Hematopoietic multipotent progenitor cell treated with erythropoietin and hydrocortisone succinate and interleukin-3 and kit ligand, for 15 days (in vitro differentiated cells): ENCODE measurements around the gene SCN8A.
"Not testable (repeated sequence)": the region's sequence is repeated elsewhere in the genome, so short reads cannot be mapped to it uniquely, and the experiment has no call there.

Source experiments
- DNase-seq: peaks from one replicate; pipeline ENCODE4 v3.0.0-alpha.2; 2015; ENCODE audit warnings: low spot score

SCN8A gene

DNA sequence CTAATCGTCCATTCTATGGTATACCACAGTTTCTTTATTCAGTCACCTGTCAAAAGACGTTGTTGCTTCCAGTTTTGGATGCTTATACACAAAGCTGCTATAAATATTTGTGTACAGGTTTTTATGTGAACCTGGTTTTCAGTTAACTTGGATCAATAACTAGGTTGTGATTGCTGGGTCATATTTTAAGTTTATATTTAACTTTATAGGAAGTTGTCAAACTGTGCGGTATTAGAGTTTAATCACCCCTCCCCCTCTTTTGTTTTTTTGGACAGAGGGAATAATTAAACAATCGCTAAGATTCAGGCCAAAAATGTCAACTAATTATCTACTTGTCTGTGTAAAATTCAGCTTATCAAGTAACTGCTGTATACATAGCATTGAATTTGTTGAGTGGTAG, 34.3 kb downstream of the SCN8A start:
- DNase-seq = no peak

DNA sequence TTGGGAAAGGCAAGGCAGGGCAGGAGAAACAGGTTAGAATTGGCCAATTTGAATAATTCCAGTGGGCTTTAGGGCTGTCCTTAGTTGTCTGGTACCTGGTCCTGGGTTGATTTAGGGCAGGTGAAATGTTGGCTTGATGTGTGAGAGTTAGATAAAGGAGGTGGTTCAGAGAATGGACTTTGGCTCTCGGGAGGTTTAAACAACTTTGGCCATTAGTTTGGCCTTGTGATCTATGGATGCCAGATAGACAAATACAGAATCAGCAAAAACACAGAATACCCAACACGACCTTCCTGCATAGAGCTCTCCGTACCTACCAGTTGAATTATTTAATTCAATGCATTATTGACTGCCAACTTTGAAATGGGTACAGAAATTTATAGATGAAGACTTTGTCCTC, 35.1 kb downstream of the SCN8A start:
- DNase-seq = no peak

DNA sequence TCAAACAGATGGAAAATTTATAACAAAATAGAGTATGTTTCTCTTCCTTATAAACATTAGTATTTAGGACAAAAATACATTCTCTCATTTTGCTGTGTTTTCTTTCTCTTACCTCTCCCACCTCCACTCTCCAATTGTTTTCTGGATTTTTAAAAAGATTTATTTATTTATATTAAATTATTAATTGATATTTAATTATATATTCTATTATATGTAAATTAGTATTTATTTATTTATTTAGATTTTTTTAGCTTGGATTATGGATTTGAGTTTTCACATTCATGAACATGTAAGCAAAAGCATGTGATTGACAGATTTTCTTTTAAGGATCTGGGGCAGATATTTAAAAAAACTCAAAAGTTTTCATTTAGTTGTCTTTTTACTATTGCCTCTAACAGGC, 35.6 kb downstream of the SCN8A start:
- DNase-seq = no peak

DNA sequence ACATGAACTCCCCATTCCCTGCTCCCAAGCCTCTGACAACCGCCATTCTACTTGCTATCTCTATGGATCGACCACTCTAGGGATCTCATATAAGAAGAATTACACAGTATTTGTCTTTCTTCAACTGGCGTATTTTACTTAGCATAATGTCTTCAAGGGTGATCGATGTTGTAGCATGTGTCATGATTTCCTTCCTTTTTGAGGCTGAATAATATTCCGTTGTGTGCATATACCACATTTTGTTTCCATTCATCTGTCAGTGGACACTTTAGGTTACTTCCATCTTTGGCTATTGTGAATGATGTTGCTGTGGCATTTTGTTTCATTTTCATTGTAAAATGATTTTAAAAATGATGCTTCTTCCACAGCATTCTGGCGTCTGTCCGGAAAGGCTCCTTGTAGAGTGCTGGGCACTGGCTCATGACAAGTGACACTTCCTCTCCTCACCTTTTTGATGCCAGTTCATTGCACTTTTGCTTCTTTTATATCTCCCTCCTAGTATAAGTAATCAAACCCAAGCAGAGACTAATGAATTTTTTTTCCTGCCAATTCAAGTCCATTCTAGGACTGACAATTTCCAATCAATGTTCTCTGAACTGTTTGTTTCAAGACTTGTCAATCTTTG, 39.3 kb downstream of the SCN8A start:
- no peak for DNase-seq

DNA sequence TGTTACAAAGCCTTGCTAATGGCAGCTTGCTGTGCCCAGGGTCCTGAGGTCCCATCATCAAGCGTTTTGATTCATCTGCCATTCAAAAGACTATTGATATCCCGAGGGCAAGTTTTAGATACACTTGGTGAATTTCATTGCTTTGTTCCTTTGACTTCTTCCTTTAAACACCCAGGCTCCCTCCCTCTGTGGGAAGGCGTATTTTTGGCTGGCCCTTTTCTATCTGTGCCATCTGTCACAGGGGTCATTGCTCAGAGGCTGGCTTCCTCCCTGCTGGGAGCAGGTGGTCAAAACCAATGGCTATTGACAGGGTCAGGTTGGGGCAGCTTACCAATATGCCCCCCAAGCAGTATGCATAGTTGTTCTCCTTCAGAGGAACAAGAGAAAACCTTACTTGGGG, 40.0 kb downstream of the SCN8A start:
- no peak for DNase-seq

DNA sequence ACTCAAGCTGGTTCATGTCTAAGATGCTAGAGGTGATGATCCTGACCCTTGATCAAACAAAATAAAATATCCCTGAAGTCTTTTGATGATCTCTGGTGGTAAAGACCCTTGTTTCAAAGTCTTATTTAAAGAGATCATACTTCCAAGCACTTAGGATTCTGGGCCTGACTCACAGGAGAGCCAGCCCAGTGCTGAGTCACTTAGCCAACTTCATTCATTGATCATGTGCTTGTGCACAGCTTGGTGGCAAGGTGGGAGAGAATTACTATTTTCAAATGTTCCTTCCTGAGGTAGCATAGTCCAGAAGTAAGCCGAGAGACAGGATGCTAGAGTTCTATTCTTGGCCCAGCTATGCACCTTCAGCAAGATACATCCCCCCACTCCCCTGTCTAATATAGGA, 40.6 kb downstream of the SCN8A start:
- DNase-seq = no peak

DNA sequence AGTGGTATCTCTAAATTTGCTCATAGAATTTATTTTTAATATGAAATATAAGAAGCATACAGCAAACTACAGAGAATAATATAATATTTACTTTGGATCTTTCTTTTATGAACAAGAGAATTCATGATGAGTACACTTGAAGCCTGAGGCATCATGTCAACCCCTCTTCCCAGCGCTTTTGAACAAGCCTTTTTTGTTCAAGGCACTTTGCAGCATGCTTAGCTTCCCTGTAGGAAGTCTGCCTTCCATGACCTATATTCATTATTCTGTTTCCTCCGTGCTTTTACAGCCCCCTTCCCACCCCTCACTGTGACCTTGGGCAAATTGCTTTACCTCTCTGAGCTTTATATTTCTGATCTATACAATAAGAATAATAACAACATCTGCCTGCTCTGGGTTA, 41.6 kb downstream of the SCN8A start:
- no peak for DNase-seq

DNA sequence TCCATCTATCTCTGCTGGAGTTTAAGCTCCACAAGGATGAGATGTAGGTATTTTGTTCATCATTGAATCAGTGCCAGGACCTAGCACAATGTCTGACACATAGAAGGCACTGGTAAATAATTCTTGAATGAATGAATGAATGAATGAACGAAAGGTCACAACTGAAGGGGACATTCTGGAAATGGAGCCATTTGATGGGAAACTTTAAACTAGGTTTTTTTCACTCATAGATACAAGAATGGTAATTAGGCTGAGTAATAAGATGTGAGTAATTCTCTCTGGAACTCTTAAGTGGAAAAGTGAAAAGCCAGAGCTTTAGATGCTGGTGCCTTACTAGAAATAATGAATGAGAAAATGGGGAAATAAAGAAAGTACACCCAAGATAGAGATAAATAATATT, 44.3 kb downstream of the SCN8A start:
- DNase-seq = no peak

DNA sequence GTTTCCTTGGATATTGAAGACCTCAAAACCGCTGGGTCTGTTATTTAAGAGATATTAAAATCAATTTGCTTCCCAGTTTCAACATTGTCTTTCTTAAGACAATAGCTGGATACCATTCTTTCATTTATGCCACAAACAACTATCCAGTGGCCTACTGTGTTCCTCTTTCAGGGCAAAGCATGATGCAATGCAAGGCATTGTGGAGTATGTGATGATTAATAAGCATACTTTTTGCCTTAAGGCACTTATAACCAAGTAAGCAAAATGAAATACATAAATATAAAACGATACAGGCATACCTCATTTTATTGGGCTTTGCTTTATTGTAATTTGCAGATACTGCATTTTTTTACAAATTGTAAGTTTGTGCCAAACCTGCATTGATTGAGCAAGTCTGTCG, 45.5 kb downstream of the SCN8A start:
- DNase-seq = no peak

DNA sequence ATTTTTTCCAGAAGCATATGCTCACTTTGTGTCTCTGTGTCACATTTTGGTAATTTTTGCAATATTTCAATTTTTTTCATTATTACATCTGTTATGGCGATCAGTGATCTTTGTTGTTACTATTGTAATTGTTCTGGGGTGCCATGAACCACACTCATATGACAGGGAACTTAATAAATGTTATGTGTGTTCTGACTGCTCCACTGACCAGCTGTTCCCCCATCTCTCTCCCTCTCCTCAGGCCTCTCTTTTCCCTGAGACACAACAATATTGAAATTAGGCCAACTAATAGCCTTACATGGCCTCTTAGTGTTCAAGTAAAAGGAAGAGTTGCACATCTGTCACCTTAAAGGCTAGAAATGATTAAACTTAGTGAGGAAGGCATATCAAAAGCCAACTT, 46.0 kb downstream of the SCN8A start:
- no peak for DNase-seq

DNA sequence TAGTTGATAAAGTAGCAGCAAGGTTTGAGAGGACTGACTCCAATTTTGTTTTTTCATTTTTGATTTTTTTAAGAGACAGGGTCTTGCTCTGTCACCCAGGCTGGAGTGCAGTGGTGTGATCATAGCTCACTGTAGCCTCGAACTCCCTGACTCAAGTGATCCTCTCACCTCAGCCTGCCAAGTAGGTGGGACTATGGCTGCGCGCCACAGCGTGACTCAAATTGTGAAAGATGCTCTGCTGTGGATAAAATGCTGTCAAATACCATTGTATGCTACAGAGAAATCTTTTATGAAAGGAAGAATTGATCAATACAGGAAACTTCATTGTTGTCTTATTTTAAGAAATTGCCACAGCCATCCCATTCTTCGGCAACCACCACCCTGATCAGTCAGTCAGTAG, 48.3 kb downstream of the SCN8A start:
- DNase-seq = no peak

DNA sequence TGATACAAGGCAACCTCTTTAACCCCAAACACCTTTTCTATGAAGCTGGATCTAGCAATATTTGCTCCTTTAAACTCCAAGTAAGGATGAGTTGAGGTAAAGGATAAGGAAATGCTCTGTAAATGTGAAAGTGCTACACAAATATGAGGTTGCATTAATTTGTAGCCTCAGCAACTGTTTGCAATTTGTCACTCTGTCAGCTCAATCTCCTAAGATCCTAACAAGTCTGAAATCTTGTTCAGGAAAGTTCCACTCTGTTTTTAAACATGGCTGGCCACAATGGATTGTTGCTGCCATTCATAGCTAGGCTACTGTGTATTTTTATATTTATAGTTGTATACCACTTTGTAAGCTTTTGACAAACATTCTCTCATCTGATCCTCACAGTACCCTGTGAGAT, 51.3 kb downstream of the SCN8A start:
- no peak for DNase-seq

DNA sequence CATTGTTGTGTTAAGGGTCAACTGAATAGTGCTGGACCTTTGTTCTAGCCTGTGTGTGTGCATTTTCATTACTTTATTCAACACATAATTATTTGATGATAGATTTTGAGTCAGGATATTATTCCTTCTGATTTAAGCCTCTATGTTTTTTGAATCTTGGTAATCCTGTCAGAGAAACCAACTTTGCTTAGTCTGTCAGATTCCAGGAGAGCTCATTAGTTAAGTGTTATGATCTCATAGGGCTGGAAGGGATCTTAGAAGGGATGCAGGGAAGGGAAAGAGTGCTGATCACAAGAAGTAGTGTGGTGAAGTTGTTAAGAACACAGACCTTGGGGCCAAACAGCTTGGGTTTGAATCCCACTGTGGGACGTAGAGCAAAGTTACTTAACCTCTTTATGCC, 52.9 kb downstream of the SCN8A start:
- DNase-seq = no peak

DNA sequence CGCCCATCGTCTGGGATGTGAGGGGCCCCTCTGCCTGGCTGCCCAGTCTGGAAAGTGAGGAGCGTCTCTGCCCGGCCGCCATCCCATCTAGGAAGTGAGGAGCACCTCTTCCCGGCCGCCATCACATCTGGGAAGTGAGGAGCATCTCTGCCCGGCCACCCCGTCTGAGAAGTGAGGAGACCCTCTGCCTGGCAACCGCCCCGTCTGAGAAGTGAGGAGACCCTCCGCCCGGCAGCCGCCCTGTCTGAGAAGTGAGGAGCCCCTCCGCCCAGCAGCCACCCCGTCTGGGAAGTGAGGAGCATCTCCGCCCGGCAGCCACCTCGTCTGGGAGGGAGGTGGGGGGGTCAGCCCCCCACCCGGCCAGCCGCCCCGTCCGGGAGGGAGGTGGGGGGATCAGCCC, 53.7 kb downstream of the SCN8A start:
- DNase-seq = not testable (repeated sequence)

DNA sequence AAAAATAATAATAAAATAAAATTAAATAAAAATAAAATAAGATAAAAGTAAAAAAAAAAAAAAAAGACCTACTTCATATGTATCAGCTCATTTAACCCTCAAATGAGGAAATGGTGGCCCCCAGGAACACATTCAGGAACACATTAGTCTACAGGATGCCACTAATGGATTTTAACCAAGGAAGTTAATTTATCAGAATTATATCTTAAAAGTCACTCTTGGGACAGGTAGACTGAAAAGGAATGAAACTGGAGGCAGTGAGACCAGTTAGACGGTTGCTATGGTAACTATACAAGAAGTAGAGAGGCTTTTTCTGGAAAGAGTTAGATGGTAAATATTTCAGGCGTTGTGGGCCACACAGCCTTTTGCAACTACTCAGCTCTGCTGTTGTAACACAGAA, 54.9 kb downstream of the SCN8A start:
- no peak for DNase-seq

DNA sequence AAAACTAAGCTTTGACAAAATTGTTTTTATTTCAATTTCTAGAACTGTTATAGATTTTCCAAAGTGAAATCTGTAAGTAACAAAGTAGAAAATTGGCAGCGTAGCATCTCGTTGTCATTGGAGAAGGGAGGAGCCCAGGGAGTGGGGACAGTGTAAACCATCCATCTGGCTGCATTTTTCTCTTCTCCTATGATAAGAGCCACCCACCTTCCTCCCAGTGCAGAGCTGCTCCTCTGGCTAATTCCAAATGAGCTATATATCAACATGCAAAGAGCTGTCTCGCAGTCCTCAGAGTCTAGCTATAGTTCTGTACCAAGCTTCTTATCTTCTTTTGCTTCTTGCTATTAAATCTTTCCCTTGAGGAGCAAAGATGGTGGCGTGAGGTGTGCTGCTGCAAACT, 56.6 kb downstream of the SCN8A start:
- DNase-seq = no peak

DNA sequence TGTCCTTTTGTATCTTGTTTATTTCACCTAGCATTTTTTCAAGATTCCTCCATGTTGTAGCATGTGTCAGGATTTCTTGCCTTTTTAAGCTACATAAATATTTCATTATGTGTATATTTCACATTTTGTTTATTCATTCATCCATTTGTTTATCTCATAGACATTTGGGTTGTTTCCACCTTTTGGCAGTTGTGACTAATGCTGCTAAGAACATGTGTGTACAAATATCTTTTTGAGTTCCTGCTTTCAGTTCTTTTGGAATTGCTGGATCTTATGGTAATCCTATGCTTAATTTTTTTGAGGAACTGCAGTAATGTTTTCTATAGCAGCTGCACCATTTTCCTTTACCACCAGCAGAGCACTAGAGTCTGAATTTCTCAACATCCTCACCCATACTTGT, 62.4 kb downstream of the SCN8A start:
- no peak for DNase-seq

DNA sequence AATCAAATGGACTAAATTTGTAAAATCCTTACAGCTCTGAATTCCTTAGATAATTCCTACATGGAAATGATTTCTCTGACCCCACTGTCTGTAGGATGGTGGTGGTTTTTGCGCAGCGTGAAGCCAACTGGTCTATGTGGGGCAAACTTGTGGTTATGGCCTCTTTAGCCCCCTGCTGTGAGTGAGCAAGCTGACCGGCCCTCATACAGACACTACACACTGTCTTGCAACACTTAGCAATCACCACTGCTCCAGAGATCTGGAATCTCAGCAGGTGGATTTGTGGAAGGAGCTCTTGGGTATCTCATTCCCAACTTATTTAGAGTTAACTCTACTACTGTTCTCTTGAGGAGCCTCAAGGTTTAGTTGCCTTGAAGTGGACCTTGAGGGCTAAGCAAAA, 70.2 kb downstream of the SCN8A start:
- no peak for DNase-seq

DNA sequence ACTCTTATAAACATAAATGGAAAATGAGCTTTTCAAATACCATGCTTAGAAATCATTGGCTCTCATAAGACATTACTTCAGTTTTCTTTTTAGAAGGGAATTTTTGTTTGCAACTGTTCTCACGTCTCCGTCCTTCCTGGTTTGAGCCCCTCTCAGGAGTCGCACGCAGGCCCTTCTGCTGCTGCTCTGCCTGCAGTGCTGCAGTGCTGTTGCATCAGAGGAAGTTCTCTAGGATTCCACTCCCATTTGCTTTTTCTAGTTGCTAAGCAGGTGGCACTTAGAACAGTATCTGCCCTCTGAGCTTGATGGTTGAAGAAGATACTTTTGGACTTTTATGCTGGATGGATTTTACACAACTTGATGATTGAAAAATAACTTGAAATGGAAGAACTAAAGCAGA, 70.8 kb downstream of the SCN8A start:
- DNase-seq = no peak

DNA sequence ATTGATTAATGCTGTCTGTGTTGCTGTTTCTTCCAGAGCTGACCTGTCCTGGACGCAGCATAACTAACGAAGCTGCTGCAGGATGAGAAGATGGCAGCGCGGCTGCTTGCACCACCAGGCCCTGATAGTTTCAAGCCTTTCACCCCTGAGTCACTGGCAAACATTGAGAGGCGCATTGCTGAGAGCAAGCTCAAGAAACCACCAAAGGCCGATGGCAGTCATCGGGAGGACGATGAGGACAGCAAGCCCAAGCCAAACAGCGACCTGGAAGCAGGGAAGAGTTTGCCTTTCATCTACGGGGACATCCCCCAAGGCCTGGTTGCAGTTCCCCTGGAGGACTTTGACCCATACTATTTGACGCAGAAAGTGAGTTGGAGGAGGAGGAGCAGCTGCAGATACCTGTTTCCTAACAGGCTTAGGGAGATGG, 71.7 kb downstream of the SCN8A start:
- no peak for DNase-seq

DNA sequence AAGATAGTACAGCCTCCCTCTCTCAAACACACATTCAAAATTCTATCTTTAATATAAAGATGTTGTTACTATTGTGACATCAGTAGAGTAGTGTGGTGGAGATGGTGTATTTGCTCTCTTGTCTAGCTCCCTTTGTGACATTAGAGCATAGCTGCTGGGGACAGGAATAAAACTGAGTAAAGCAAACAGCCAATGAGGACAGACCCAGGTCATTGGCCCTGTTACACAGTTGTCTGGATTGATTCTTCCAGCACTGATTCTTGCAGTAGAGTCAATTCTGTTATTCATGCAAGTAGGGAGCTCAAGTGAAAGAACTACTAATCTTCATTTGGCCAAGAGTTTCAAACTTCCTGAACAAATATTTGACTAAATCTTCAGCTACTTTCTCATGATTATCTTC, 72.4 kb downstream of the SCN8A start:
- DNase-seq = no peak

DNA sequence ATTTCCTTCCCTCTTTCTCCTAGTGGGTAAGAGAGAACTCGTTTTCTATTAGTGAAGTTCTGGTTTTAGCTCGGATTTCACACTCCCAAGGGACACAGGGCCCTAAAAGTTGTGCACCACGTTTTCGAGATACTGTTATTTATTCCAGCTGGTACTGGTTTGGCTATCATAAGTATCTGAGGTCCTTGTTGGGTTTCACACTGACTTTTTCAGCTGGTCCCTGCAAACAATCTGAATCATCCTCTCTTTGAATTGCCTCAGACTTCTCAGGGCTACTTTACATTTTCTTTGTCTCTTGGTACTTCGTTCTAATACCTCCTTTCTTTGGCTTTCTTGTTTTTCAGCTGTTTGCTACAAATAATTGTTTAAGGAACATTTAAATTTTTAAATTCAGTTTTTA, 75.7 kb downstream of the SCN8A start:
- no peak for DNase-seq

DNA sequence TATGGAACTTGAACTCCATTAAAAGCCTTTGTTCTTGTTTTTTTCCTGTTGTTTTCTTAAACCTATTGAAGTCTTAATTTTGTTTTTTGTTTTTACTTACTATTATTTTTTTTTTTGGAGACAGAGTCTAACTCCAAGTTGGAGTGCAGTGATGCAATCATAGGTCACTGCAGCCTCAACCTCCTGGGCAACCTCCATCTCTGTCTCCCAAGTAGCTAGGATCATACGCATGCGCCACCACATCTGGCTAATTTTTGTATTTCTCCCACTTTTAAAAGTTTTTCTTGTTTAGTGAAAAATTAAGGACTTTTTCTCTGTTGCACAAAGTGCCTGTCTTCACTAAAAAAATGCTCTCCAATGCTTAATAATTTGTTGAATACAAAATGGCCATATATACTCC, 76.2 kb downstream of the SCN8A start:
- no peak for DNase-seq

DNA sequence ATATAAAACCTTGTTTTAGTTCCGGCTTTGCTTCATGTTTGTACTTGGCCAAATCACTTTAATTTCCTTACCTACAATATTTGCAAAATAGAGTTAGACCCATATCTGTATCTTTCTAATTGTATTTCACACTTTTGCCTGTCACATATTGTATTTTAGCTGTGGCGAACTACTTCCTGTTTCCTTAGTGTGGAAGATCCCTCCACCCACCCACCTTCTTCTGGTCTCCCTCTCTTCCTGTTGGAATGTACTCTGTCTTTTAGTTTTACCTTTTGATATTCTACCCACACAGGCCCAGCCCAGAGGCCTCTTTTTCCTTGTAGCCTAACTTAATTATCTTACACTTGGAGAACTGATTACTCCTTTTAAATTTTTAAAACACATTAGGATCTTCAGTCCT, 78.2 kb downstream of the SCN8A start:
- DNase-seq = no peak

DNA sequence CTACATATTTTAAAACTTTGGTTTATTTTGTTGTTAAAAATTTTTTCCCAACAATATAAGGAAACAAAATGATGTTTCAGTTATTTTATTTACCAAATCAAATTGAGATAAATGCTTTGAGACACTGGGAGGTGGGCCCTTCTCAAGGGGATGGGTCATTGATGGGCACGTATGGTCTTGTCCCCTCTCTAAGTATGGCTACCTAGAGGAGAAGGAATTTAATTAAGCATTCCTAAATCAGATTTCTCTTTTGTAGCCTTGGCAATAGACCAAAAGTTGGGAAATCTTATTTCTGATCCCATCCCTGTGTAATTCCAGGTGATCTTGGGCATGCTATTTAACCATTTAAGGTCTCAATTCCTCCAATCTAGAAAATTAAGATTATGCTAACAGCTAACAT, 79.0 kb downstream of the SCN8A start:
- no peak for DNase-seq
